Neutrophil (primary cell): ENCODE data around the gene SLC22A5.

Experiments
- H3K27ac ChIP-seq: fragments of 200-600 bp; sonication (generic); 2 replicates; pipeline ENCODE4 v1.5.1; 2016; ENCODE audit warnings: mild to moderate bottlenecking, moderate library complexity
- H3K27me3 ChIP-seq: fragments of 200-600 bp; sonication (generic); 2 replicates; pipeline ENCODE4 v1.6.0; 2016; ENCODE audit warnings: mild to moderate bottlenecking
- H3K36me3 ChIP-seq: fragments of 200-600 bp; sonication (generic); 2 replicates; pipeline ENCODE4 v1.5.1; 2017
- H3K4me1 ChIP-seq, 2 experiments: fragments of 200-600 bp in 1 of 2; sonication (generic) in 1 of 2; 1 replicate in 1 of 2; 2 replicates in 1 of 2; pipeline versions ENCODE4 v1.5.1 to v1.6.1; 2013 to 2016; ENCODE audit warnings: low read depth in 1 of 2, low read length in 1 of 2, mild to moderate bottlenecking in 1 of 2, moderate library complexity in 1 of 2; ENCODE audit not compliant: control insufficient read depth in 1 of 2, insufficient read depth in 1 of 2
- H3K4me3 ChIP-seq, 2 experiments: fragments of 200-600 bp in 1 of 2; sonication (generic) in 1 of 2; 1 replicate in 1 of 2; 2 replicates in 1 of 2; pipeline ENCODE4 v1.5.1; 2013 to 2016; ENCODE audit warnings: low read depth in 1 of 2, low read length in 1 of 2, mild to moderate bottlenecking in 1 of 2, moderate library complexity in 1 of 2
- H3K9me3 ChIP-seq: fragments of 200-600 bp; sonication (generic); 2 replicates; pipeline ENCODE4 v1.5.1; 2016
- TF ChIP-seq, protein P1 (sequence below): fragments of 200-600 bp; sonication (generic); IDR thresholded peaks from 2 replicates; pipeline ENCODE4 v1.5.1; 2016; ENCODE audit warnings: antibody characterized with exemption

Gene SLC22A5

DNA sequence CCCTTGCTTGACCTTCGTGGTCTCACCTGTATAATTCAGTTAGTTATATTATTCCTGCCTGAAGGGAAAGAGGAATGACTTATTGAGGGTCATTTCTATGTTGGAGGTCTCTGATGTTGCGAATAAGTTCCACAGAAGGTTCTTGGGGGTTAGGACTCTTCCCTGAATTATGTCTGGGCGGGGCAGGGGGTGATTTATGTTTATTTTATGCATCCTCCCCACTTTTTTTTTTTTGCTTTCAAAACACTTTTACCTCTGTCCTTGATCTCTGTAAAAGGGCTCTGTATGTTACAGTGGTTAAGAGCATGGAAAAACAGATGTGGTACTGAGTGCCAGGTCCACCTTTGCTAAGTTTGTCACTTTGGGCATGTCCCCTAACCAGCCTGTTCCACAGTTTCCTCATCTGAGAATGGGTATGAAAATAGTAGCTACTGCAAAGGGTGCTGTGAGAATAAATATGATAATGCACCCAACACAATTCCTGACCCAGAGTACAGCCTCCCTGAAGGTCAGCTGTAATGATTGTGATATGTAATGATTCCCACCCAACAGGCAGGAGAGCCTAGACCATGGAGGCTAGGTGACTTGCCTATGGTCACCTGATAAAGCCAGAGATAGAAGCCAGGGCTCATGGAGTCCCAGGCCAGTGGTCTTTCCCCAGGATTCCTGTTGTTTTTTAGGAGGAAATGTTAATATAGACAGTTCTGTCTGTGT lies 54.8 kb downstream of the SLC22A5 start:
- Histone ChIP-seq H3K9me3 (no peaks in the 10 kb centered on the region), H3K36me3 (peaks cover 59% of the 10 kb centered on the region), H3K4me3 (peak overlapping the region; percentile 80 to 92), H3K27ac (peak overlapping the region; percentile 97), H3K27me3 (no peaks in the 10 kb centered on the region), H3K4me1 (peaks cover 82 to 99% of the 10 kb centered on the region in 2 experiments)
- TF ChIP-seq, protein P1, sequence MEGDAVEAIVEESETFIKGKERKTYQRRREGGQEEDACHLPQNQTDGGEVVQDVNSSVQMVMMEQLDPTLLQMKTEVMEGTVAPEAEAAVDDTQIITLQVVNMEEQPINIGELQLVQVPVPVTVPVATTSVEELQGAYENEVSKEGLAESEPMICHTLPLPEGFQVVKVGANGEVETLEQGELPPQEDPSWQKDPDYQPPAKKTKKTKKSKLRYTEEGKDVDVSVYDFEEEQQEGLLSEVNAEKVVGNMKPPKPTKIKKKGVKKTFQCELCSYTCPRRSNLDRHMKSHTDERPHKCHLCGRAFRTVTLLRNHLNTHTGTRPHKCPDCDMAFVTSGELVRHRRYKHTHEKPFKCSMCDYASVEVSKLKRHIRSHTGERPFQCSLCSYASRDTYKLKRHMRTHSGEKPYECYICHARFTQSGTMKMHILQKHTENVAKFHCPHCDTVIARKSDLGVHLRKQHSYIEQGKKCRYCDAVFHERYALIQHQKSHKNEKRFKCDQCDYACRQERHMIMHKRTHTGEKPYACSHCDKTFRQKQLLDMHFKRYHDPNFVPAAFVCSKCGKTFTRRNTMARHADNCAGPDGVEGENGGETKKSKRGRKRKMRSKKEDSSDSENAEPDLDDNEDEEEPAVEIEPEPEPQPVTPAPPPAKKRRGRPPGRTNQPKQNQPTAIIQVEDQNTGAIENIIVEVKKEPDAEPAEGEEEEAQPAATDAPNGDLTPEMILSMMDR = no peak

DNA sequence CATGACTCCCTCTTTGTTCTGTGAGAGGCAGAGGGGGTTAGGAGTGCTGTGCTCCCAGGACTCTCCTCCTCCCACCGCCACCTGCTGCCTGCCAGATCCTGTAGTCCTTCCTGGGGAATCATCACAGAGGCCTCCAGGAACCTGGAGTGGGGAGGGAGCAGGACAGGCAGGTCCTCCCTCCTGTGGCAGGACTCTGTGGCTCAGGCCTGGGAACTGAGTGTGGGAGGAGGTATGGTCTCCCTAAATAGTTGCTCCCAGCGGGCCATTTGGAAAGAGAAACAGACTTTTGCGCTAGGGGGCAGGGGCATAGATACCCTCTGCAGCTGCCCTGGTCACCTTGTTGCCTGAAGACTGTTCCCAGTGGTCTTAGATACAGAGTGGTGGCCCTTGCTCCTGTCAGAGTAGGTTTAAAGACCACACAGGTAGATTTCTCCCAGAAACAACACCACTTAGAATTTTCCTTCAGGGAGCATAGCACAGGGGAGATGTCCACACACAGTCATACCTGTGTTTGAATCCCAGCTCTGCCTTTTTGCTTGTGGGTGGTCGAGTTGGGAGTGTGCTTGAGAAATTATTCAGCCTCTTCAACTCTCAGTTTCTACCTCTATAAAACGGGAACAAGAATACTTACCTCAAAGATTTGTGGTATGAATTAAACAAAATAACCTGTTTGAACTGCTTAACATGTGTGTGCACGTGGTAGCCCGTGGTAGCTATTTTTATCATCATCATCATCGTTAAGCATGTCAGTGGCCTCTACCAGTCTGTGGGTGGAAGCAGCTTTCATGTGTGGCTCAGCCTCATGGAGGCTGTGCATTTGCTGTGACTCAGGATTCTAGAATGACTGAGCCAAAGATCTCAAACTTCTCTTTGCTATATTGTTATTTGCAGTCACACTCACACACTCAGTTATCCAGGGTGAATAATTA lies 55.8 kb downstream of the SLC22A5 start:
- peaks cover 49% of the 10 kb centered on the region for H3K36me3 ChIP-seq
- peak overlapping the region; percentile 97 for H3K27ac ChIP-seq
- H3K9me3 ChIP-seq = no peaks in the 10 kb centered on the region
- TF ChIP-seq, protein P1 = no peak
- H3K27me3 ChIP-seq = no peaks in the 10 kb centered on the region
- peak overlapping the region; percentile 80 to 92 for H3K4me3 ChIP-seq
- H3K4me1 ChIP-seq = peaks cover 82 to 99% of the 10 kb centered on the region in 2 experiments

DNA sequence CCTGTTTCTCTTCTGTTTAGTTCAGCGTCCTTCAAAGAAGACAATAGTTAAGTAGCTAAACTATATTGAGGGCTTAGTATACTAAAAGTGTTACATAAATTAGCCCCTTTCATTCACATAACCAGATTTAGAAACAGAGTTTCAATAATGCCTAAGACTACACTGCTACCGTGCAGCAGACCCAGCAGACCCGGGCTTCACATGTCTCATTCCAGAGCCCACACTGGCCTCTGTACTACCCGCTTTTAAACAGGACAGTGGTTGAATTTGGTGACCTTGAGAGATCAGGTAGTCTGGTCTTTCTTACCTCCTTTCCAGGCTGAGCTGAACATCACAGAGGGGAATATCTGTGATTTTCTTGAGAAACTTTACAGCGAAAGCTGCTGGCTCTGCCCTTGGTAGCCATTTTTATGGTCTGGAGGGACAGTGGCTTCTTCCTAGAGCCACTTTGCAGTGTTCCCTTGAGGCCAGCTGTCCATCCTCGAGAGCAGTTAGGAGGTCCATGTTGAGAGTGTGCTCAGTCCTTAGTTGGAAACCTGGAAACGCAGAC lies 56.5 kb downstream of the SLC22A5 start:
- peaks cover 43% of the 10 kb centered on the region for H3K36me3 ChIP-seq
- no peaks in the 10 kb centered on the region for H3K27me3 ChIP-seq
- H3K9me3 ChIP-seq = no peaks in the 10 kb centered on the region
- TF ChIP-seq, protein P1 = no peak
- peak overlapping the region; percentile 97 for H3K27ac ChIP-seq
- H3K4me3 ChIP-seq = peak overlapping the region; percentile 80 to 92
- peaks cover 81 to 98% of the 10 kb centered on the region in 2 experiments for H3K4me1 ChIP-seq

DNA sequence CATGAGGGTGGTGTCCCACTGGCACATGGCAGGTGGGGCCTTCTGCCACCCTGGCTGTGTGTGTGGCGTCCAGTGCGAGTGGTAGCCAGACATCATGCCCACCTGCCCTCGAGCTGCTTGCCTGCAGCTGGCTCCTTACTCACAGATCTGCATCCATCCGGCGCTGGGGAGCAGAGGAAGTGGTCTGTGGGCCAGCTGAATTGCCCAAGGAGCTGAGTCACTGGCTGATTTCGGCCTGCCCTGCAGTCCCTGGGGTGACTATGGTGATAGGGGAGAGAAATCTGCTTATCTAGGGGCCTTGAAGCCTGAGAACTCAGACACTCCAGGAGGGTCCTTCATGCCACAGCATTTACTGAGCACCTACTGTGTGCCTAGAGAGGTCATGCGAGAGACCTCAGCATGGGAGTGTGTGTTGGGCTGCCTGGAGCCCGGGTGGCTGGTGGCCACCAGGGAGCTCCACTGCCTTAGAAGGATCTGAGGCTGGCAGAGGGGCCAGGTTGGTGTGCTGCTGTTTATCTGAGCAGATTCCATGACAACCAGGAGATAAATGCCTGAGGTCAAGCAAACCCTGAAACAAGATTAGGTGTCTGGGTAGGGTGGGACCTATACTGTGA lies 57.1 kb downstream of the SLC22A5 start:
- H3K36me3 ChIP-seq = peaks cover 38% of the 10 kb centered on the region
- TF ChIP-seq, protein P1 = peak; percentile 72
- peaks cover 81 to 98% of the 10 kb centered on the region in 2 experiments for H3K4me1 ChIP-seq
- no peaks in the 10 kb centered on the region for H3K27me3 ChIP-seq
- peak overlapping the region; percentile 97 for H3K27ac ChIP-seq
- H3K9me3 ChIP-seq = no peaks in the 10 kb centered on the region
- H3K4me3 ChIP-seq = peak overlapping the region; percentile 80 to 92
